MM.1S (cell line): ENCODE measurements around the gene CAP2.

Source experiments
- DNase-seq: peaks from one replicate; pipeline ENCODE4 v3.0.0-alpha.2; 2015
- H2AFZ ChIP-seq: fragments of 300-600 bp; sonication (generic); 2 replicates; pipeline ENCODE4 v1.6.0; 2016; ENCODE audit warnings: antibody characterized with exemption, low read length
- H3F3A ChIP-seq: fragments of 300-600 bp; sonication (generic); 2 replicates; pipeline ENCODE4 v1.6.1; 2016; ENCODE audit warnings: mild to moderate bottlenecking, antibody characterized with exemption, low read length, moderate library complexity, mixed read lengths; ENCODE audit not compliant: insufficient read depth
- H3K27ac ChIP-seq: fragments of 300-600 bp; sonication (generic); 2 replicates; pipeline ENCODE4 v1.5.1; 2016; ENCODE audit warnings: mild to moderate bottlenecking, low read length
- H3K27me3 ChIP-seq: fragments of 300-600 bp; sonication (generic); replicated peaks from 2 replicates; pipeline ENCODE4 v1.6.0; 2016; ENCODE audit warnings: low read length; ENCODE audit not compliant: insufficient read depth
- H3K36me3 ChIP-seq: fragments of 300-600 bp; sonication (generic); replicated peaks from 2 replicates; pipeline ENCODE4 v1.6.1; 2016; ENCODE audit warnings: mild to moderate bottlenecking, low read length, mixed read lengths; ENCODE audit not compliant: insufficient read depth
- H3K4me1 ChIP-seq: fragments of 300-600 bp; sonication (generic); 2 replicates; pipeline ENCODE4 v1.6.1; 2016; ENCODE audit warnings: low read length, mixed read lengths
- H3K4me2 ChIP-seq: fragments of 300-600 bp; sonication (generic); 2 replicates; pipeline ENCODE4 v1.6.0; 2016; ENCODE audit warnings: low read depth, low read length
- H3K4me3 ChIP-seq: fragments of 300-600 bp; sonication (generic); 2 replicates; pipeline ENCODE4 v1.5.1; 2016; ENCODE audit warnings: low read length, mixed read lengths
- H3K79me2 ChIP-seq: fragments of 300-600 bp; sonication (generic); 2 replicates; pipeline ENCODE4 v1.6.1; 2016; ENCODE audit warnings: mixed run types, low read length, mixed read lengths
- H3K9ac ChIP-seq: fragments of 300-600 bp; sonication (generic); 2 replicates; pipeline ENCODE4 v1.6.1; 2016; ENCODE audit warnings: low read length, mixed read lengths
- H3K9me2 ChIP-seq: fragments of 300-600 bp; sonication (generic); replicated peaks from 2 replicates; pipeline ENCODE4 v1.6.1; 2016; ENCODE audit warnings: mild to moderate bottlenecking, low read length, mixed read lengths; ENCODE audit not compliant: insufficient read depth
- H3K9me3 ChIP-seq: fragments of 300-600 bp; sonication (generic); replicated peaks from 2 replicates; pipeline ENCODE4 v1.6.1; 2016; ENCODE audit warnings: mild to moderate bottlenecking, low read length, mixed read lengths; ENCODE audit not compliant: insufficient read depth
- H4K20me1 ChIP-seq: fragments of 300-600 bp; sonication (generic); 2 replicates; pipeline ENCODE4 v1.6.1; 2016; ENCODE audit warnings: mild to moderate bottlenecking, low read length, moderate library complexity, mixed read lengths; ENCODE audit not compliant: insufficient read depth
- EZH2 ChIP-seq: fragments of 300-600 bp; sonication (generic); optimal IDR thresholded peaks from 2 replicates; pipeline ENCODE3; 2017; ENCODE audit warnings: low read depth, mild to moderate bottlenecking, antibody characterized with exemption, low read length, mixed read lengths
- EZH2phosphoT487 ChIP-seq: fragments of 300-600 bp; sonication (generic); IDR thresholded peaks from 2 replicates; pipeline ENCODE4 v1.6.1; 2018; ENCODE audit warnings: antibody characterized with exemption, low read length
- TF ChIP-seq, protein P1 (sequence below): fragments of 300-600 bp; sonication (generic); IDR thresholded peaks from 2 replicates; pipeline ENCODE4 v1.5.1; 2016; ENCODE audit warnings: antibody characterized with exemption, low read length, mixed read lengths

The CAP2 gene

DNA sequence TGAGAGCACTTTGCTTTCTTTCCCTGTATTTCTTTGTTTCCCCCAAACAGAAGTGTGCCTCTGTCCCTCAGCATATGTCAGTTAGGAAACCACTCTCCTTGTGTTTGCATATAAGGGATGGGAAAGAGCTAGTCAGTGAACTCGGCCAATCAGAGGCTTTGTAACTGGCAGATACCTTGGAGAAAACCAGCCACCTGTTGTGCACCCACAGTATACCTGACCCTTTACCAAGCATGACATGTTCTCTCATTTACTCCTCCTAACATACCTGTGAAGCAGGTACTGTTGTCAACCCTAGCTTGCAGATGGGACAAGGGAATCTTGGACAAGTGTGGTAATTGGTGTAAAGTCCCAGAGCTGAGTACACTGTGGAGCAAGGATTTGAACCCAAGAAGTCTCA lies 110.6 kb downstream of the CAP2 start:
- no peaks in the 10 kb centered on the region for H3K79me2 ChIP-seq
- no peak for TF ChIP-seq EZH2phosphoT487
- TF ChIP-seq, protein P1, sequence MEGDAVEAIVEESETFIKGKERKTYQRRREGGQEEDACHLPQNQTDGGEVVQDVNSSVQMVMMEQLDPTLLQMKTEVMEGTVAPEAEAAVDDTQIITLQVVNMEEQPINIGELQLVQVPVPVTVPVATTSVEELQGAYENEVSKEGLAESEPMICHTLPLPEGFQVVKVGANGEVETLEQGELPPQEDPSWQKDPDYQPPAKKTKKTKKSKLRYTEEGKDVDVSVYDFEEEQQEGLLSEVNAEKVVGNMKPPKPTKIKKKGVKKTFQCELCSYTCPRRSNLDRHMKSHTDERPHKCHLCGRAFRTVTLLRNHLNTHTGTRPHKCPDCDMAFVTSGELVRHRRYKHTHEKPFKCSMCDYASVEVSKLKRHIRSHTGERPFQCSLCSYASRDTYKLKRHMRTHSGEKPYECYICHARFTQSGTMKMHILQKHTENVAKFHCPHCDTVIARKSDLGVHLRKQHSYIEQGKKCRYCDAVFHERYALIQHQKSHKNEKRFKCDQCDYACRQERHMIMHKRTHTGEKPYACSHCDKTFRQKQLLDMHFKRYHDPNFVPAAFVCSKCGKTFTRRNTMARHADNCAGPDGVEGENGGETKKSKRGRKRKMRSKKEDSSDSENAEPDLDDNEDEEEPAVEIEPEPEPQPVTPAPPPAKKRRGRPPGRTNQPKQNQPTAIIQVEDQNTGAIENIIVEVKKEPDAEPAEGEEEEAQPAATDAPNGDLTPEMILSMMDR = no peak
- TF ChIP-seq EZH2 = no peak
- no peak overlapping the region for H2AFZ ChIP-seq
- no peaks in the 10 kb centered on the region for H3K4me1 ChIP-seq
- no peak overlapping the region for H3K4me3 ChIP-seq
- DNase-seq = no peak
- no peak overlapping the region for H3K9ac ChIP-seq
- H3K36me3 ChIP-seq = no peaks in the 10 kb centered on the region
- no peaks in the 10 kb centered on the region for H3K9me3 ChIP-seq
- no peak overlapping the region for H3K4me2 ChIP-seq
- H3K27ac ChIP-seq = no peak overlapping the region
- no peaks in the 10 kb centered on the region for H3F3A ChIP-seq
- H3K9me2 ChIP-seq = no peaks in the 10 kb centered on the region
- H3K27me3 ChIP-seq = no peaks in the 10 kb centered on the region
- no peaks in the 10 kb centered on the region for H4K20me1 ChIP-seq

DNA sequence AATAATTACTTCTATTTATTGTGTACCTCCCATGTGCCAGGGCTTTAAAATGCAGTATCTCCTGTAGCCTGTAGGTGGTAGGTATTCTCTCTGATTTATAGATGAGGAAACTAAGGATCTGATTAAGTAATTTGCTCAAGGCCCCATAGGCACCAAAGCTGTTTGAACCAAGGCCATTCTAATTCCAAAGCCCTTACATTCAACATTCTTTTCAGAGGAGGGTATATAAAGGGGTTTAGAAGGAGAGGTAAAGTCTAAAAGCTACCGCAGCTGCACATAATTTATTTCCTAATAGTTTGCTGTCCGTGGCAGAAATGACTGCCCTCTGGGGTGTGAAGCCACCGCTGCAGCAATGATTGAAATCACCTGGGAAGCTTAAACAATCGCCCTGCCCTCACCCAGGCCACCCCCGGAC lies 111.7 kb downstream of the CAP2 start:
- TF ChIP-seq EZH2phosphoT487 = no peak
- TF ChIP-seq, protein P1 = no peak
- TF ChIP-seq EZH2 = no peak
- Histone ChIP-seq H3K9me2 (no peaks in the 10 kb centered on the region), H3F3A (no peaks in the 10 kb centered on the region), H4K20me1 (no peaks in the 10 kb centered on the region), H3K27ac (no peak overlapping the region), H3K4me3 (no peak overlapping the region), H3K4me1 (no peaks in the 10 kb centered on the region), H3K36me3 (no peaks in the 10 kb centered on the region), H3K9ac (no peak overlapping the region), H3K9me3 (no peaks in the 10 kb centered on the region), H2AFZ (no peak overlapping the region), H3K79me2 (no peaks in the 10 kb centered on the region), H3K4me2 (no peak overlapping the region), H3K27me3 (no peaks in the 10 kb centered on the region)
- DNase-seq = no peak

DNA sequence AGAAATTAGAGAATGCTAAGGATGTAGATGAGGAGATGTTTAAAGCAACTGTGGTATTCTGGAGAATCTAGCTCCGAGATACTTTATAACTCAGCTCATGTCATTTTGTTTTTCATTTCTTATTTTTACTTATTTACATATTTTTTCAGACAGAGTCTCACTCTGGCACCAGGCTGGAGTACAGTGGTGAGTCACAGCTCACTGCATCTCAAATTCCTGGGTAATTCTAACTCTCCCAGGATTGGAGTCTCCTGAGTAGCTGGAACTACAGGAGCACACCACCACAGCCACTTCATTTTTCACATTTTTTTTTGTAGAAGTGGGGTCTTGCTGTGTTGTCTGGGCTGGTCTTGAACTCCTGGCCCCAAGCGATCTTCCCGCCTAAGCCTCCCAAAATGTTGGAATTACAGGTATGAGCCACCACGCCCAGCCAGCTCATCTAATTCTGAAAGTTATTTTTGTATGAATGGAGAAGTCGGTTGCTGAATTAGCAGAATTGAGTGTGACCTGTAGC lies 112.4 kb downstream of the CAP2 start:
- Histone ChIP-seq H3K4me2 (no peak overlapping the region), H3K4me3 (no peak overlapping the region)

More for the DNA sequence above, 112.4 kb downstream of the CAP2 start:
- no peak for DNase-seq
- TF ChIP-seq EZH2 = no peak
- TF ChIP-seq EZH2phosphoT487 = no peak
- TF ChIP-seq, protein P1 = no peak
- H3K9me2 ChIP-seq = no peaks in the 10 kb centered on the region
- H3K4me1 ChIP-seq = no peaks in the 10 kb centered on the region
- H3F3A ChIP-seq = no peaks in the 10 kb centered on the region
- H3K9me3 ChIP-seq = no peaks in the 10 kb centered on the region
- H3K27me3 ChIP-seq = no peaks in the 10 kb centered on the region
- no peak overlapping the region for H3K9ac ChIP-seq
- H3K36me3 ChIP-seq = no peaks in the 10 kb centered on the region
- no peaks in the 10 kb centered on the region for H3K79me2 ChIP-seq
- H2AFZ ChIP-seq = no peak overlapping the region
- no peaks in the 10 kb centered on the region for H4K20me1 ChIP-seq
- no peak overlapping the region for H3K27ac ChIP-seq
